AG10803 (cell line): Measurements from ENCODE around the gene ZBTB20.

Experiments used
- DNase-seq: peaks from one replicate; pipeline ENCODE4 v3.0.0; 2010; ENCODE audit warnings: low read depth
- H3K4me3 ChIP-seq: 2 replicates; pipeline ENCODE4 v1.5.1; 2011; ENCODE audit warnings: mild to moderate bottlenecking, low read length, control low read depth
- TF ChIP-seq, protein P1 (sequence below): conservative IDR thresholded peaks from 2 replicates; pipeline ENCODE4 v1.5.1; 2011; ENCODE audit warnings: mild to moderate bottlenecking, low read length, control low read depth, inconsistent platforms

ZBTB20 gene

DNA sequence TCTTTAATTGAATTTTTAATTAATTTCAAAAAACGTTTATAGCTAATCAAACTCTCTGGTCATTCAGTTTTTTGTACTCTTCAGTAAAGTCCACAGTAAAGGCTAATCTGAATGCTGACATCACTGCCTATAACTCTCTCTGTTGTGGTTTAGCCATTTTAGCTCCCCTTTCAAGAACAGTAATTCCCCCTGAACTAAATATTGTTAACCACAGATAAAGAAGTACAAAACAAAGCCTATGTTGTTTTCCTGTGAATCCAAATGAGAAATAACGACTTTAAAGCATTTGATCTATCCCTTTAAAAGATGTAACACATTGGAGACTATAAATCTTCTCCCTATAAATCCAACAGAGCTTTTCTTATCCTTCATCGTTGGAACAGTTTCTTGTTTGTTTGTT lies 94.2 kb downstream of the ZBTB20 start:
- no peak overlapping the region for H3K4me3 ChIP-seq

DNA sequence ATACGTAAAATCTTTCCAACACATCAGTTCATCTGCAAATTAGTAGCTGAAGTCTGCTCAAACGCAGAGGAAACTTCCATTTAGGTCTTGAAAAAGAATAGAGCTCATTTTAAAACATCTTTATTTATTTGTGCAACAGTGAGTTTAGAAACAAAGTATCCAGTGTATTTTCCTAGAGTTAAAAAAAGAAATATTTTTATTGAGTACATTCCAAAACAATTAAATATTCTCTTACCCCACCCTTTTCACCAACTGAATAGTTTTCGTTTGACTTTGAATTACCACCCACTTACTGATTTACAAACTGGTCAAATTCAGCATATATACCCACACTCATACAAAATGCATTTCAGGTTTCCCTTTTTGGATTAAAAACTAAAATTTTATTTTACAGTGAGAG lies 104.7 kb downstream of the ZBTB20 start:
- peak; percentile 11 for DNase-seq
- TF ChIP-seq, protein P1, sequence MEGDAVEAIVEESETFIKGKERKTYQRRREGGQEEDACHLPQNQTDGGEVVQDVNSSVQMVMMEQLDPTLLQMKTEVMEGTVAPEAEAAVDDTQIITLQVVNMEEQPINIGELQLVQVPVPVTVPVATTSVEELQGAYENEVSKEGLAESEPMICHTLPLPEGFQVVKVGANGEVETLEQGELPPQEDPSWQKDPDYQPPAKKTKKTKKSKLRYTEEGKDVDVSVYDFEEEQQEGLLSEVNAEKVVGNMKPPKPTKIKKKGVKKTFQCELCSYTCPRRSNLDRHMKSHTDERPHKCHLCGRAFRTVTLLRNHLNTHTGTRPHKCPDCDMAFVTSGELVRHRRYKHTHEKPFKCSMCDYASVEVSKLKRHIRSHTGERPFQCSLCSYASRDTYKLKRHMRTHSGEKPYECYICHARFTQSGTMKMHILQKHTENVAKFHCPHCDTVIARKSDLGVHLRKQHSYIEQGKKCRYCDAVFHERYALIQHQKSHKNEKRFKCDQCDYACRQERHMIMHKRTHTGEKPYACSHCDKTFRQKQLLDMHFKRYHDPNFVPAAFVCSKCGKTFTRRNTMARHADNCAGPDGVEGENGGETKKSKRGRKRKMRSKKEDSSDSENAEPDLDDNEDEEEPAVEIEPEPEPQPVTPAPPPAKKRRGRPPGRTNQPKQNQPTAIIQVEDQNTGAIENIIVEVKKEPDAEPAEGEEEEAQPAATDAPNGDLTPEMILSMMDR, result no peak
- no peak overlapping the region for H3K4me3 ChIP-seq

More for the DNA sequence above, 94.2 kb downstream of the ZBTB20 start:
- DNase-seq, result no peak
- TF ChIP-seq, protein P1, result no peak

DNA sequence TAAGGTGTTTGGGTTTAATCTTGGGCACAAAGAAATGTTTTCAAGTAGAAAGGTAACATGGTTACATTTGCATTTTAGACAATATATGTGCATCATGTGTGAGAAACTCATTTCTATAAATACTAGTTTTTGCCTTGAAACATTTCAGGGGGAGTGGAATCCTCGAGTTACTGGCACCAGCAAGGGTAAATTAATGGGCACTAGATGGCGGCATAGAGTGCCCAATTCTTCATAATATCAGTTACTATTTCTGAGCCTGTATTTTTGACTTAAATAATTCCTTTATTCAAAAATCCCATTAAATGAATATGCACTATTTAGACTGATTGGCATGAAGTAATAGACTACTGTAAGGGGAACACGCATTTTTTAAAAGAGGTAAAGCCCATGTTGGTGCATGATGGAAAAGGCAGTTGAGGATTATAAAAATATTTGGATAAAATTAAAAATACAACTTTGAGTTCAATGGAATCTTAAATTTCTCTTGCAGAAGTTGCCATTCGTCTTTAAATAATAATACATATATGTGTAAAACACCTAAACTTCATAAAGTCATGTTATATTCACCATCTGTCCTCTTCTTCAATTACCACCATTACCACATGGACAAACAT lies 106.3 kb downstream of the ZBTB20 start:
- TF ChIP-seq, protein P1, result peak; percentile 73
- DNase-seq, result peak; percentile 56

DNA sequence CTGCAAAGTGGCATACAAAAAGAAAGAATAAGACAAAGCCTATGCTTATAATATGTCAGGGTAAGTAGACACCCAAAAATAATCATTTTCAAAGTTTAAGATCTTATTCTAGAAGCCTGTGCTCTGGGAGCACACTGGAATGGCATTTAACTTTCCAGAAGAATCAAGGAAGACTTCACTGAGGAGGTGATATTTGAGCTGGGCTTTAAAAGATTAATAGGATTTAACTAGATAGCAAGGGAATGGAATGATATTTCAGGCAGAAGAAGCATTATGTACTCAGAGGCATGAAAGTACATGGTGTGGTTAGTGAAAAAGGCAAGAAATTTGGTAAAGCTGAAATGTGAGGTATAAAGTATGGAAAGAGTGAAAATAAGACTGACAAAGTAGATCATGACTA lies 106.8 kb downstream of the ZBTB20 start:
- no peak overlapping the region for H3K4me3 ChIP-seq
- DNase-seq, result no peak
- TF ChIP-seq, protein P1, result no peak

More for the DNA sequence above, 106.3 kb downstream of the ZBTB20 start:
- no peak overlapping the region for H3K4me3 ChIP-seq

DNA sequence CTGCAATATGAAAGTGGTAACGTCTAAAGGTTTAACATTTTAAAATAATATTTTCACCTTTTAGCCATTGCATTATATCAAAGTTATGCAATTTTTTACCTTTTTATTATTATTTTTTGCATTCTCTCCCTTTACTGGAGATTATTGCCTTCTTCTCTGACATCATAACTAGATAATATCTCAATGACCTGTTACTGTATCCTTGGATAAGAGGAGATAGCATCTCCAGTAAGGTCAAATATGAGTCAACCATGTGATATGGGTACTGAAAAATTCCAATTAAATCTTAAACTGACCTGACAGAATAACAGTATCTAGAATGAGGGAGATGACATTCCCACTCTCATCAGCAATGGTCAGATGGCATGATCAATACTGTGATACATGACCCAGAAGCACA lies 108.3 kb downstream of the ZBTB20 start:
- TF ChIP-seq, protein P1, result no peak
- no peak overlapping the region for H3K4me3 ChIP-seq
- no peak for DNase-seq

DNA sequence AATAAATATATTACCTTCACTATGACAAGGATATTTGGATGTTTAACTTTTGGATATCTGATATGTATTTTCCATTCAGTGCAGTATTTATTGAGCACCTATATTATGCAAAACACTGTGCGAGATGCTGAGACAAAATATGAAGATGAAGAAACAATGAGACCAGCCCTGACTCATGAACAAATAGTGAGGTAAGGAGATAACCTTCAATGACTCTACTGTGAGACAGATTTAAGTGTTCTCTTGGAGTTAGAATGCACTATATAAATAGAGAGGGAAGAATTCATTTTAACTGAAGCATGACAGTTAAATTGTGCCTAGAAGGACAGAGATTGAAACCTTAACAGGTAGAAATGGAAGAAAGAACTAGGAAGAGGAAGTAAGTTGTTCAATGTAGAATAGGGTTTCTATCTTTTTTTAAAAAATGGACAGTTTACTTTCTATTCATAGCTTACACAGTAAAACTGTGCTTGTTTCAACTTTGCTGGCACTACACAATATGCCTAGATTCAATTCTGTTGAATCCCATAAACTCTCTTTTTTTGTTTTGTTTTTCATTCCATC lies 124.2 kb downstream of the ZBTB20 start:
- DNase-seq, result no peak
- no peak overlapping the region for H3K4me3 ChIP-seq
- TF ChIP-seq, protein P1, result no peak

DNA sequence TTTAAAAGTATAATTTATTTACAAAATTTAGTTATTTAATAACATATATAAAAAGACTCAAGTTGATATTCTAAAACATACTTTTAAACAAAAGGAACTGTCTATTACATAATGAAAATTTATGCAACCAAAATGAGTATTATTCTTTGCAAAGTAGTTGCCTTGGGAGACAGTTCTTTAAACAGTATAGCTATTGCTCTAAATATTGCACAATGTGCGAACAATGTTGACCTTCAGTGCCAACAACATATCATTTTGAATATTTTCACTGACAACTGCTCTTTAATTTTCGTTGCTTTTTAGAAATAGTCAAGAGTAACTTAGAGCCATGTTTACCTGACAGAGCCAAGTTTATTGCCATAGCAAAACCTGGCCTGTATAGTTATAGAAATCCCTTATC lies 124.9 kb downstream of the ZBTB20 start:
- TF ChIP-seq, protein P1, result no peak
- H3K4me3 ChIP-seq, result no peak overlapping the region
- DNase-seq, result no peak
